ENCODE results near the gene CDO1.

Gene CDO1

GRCh38 chr5:115778417-115778816 lies 38.0 kb downstream of the CDO1 start:
- H3K4me3 ChIP-seq (ENCODE audit: low read depth, low read length) = no peak overlapping the region
- DNase-seq (ENCODE audit: low read depth, low spot score) = no peak
- in situ Hi-C loops (cut with HindIII; ENCODE audit: low sequenced_read_pairs) = no loop called here
- no peak for TF ChIP-seq CTCF (IDR thresholded peaks at IDR 0.05; ENCODE audit: low read depth, low read length)

- no peak for TF ChIP-seq CTCF (IDR thresholded peaks at IDR 0.05; ENCODE audit: low read depth, low read length)
- DNase-seq (ENCODE audit: low read depth, low spot score) = no peak
- in situ Hi-C loops (cut with HindIII; ENCODE audit: low sequenced_read_pairs) = no loop called here
- H3K4me3 ChIP-seq (ENCODE audit: low read depth, low read length) = no peak overlapping the region
These were observed 39.5 kb downstream of the CDO1 start for GRCh38 chr5:115776989-115777388.

- no peak for TF ChIP-seq CTCF (IDR thresholded peaks at IDR 0.05; ENCODE audit: low read depth, low read length)
- in situ Hi-C loops (cut with HindIII; ENCODE audit: low sequenced_read_pairs) = no loop called here
- no peak overlapping the region for H3K4me3 ChIP-seq (ENCODE audit: low read depth, low read length)
- no peak for DNase-seq (ENCODE audit: low read depth, low spot score)
These were observed 40.5 kb downstream of the CDO1 start for GRCh38 chr5:115775999-115776398.

GRCh38 chr5:115774684-115775083 lies 41.8 kb downstream of the CDO1 start:
- TF ChIP-seq CTCF (IDR thresholded peaks at IDR 0.05; ENCODE audit: low read depth, low read length) = no peak
- in situ Hi-C loops (cut with HindIII; ENCODE audit: low sequenced_read_pairs) = no loop called here
- H3K4me3 ChIP-seq (ENCODE audit: low read depth, low read length) = no peak overlapping the region
- no peak for DNase-seq (ENCODE audit: low read depth, low spot score)

- no peak for DNase-seq (ENCODE audit: low read depth, low spot score)
- in situ Hi-C loops (cut with HindIII; ENCODE audit: low sequenced_read_pairs) = no loop called here
- TF ChIP-seq CTCF (IDR thresholded peaks at IDR 0.05; ENCODE audit: low read depth, low read length) = no peak
- no peak overlapping the region for H3K4me3 ChIP-seq (ENCODE audit: low read depth, low read length)
These were observed 43.6 kb downstream of the CDO1 start for GRCh38 chr5:115772731-115773475.

- no peak for DNase-seq (ENCODE audit: low read depth, low spot score)
- in situ Hi-C loops (cut with HindIII; ENCODE audit: low sequenced_read_pairs) = no loop called here
- no peak overlapping the region for H3K4me3 ChIP-seq (ENCODE audit: low read depth, low read length)
- TF ChIP-seq CTCF (IDR thresholded peaks at IDR 0.05; ENCODE audit: low read depth, low read length) = peak; percentile 41
These were observed 46.0 kb downstream of the CDO1 start for GRCh38 chr5:115770466-115770865.

All from astrocyte of the spinal cord (primary cell).